ENCODE results near the gene PLXDC1.

- TF ChIP-seq CTCF (IDR thresholded peaks at IDR 0.05 in 4 of 5, conservative IDR thresholded peaks at IDR 0.05 in 1 of 5), result no peak
- no peak for TF ChIP-seq POLR2A (IDR thresholded peaks at IDR 0.05)
Measured at GRCh38 chr17:39183045-39183444, 31.6 kb upstream of the PLXDC1 start.

Data from gastrocnemius medialis (tissue), 4 donors.